Colonic mucosa (tissue), 4 donors: ENCODE measurements around the gene SQSTM1. TPM values are rescaled to one million over a fixed set of nuclear protein-coding genes. Genes with fewer than 3 reads are reported as not detected.

ENCODE experiments used
- DNase-seq: peaks from one replicate; pipeline ENCODE4 v3.0.0-alpha.2; 2020
- H3K27ac ChIP-seq: fragments of 200-600 bp; one replicate; pipeline ENCODE4 v1.8.0; 2021
- H3K27me3 ChIP-seq: fragments of 200-600 bp; one replicate; pipeline ENCODE4 v1.8.0; 2021
- H3K36me3 ChIP-seq: fragments of 200-600 bp; one replicate; pipeline ENCODE4 v1.8.0; 2021
- H3K4me1 ChIP-seq: fragments of 200-600 bp; one replicate; pipeline ENCODE4 v1.8.0; 2021; ENCODE audit warnings: mild to moderate bottlenecking
- H3K4me3 ChIP-seq: fragments of 200-600 bp; one replicate; pipeline ENCODE4 v1.8.0; 2021
- H3K9ac ChIP-seq, 2 donors: one replicate each; pipeline ENCODE4 v1.7.0; 2013; ENCODE audit warnings: control low read depth in 2 of 2, low read depth in 2 of 2, low read length in 2 of 2
- H3K9me3 ChIP-seq: fragments of 200-600 bp; one replicate; pipeline ENCODE4 v1.8.0; 2021
- intact Hi-C: fragments of 100-400 bp; cut with DNase I; formaldehyde crosslinking; loops from one replicate; pipeline ENCODE4 v1.14.1; 2022
- total RNA-seq, 2 donors: library from RNA; stranded (reverse); fragmentation: NEBNext Ultra II Directional in 1 of 2; extraction: Animal tissue kit (Norgen Biotek cat#: 25700) in 1 of 2; gene quantifications; one replicate each; pipeline ENCODE4 v1.2.1, GENCODE V29; 2021
- TF ChIP-seq, protein P1 (sequence below): fragments of 200-600 bp; IDR thresholded peaks from one replicate; pipeline ENCODE4 v1.8.0; 2022; ENCODE audit warnings: antibody characterized with exemption, mild to moderate bottlenecking
- donor health status: healthy.
- donor health status: DM: no; HTN: no; CAD: no.
- donor health status: DM: no; HTN: no; CAD: no.

Gene SQSTM1
- total RNA-seq, 2 donors from 2014 or later, result 262 to 388 TPM

DNA sequence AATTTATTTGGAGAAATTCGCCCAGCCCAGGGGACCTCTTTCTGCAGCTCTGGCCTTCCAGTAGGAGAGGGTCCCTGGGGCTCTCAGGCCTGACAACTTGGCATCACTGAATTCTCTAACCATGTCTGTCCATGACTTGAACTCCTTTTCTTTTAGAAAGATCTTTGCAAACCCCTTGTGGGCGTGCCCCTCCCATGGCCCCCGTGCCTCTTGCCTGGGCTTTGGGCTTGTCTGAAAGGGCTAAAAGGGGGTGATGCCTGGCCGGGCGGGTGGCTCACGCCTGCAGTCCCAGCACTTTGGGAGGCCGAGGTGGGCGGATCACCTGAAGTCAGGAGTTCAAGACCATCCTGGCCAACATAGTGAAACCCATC lies 3.2 kb upstream of the SQSTM1 start:
- Histone ChIP-seq H3K4me3 (peak overlapping the region; percentile 42), H3K9ac (peak overlapping the region; percentile 63 to 72), H3K4me1 (peaks cover 26% of the 10 kb centered on the region), H3K36me3 (no peaks in the 10 kb centered on the region), H3K27ac (peak overlapping the region; percentile 100), H3K27me3 (no peaks in the 10 kb centered on the region), H3K9me3 (no peaks in the 10 kb centered on the region)
- no peak for DNase-seq
- TF ChIP-seq, protein P1, sequence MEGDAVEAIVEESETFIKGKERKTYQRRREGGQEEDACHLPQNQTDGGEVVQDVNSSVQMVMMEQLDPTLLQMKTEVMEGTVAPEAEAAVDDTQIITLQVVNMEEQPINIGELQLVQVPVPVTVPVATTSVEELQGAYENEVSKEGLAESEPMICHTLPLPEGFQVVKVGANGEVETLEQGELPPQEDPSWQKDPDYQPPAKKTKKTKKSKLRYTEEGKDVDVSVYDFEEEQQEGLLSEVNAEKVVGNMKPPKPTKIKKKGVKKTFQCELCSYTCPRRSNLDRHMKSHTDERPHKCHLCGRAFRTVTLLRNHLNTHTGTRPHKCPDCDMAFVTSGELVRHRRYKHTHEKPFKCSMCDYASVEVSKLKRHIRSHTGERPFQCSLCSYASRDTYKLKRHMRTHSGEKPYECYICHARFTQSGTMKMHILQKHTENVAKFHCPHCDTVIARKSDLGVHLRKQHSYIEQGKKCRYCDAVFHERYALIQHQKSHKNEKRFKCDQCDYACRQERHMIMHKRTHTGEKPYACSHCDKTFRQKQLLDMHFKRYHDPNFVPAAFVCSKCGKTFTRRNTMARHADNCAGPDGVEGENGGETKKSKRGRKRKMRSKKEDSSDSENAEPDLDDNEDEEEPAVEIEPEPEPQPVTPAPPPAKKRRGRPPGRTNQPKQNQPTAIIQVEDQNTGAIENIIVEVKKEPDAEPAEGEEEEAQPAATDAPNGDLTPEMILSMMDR, result no peak
- intact Hi-C loops, result no loop called here

DNA sequence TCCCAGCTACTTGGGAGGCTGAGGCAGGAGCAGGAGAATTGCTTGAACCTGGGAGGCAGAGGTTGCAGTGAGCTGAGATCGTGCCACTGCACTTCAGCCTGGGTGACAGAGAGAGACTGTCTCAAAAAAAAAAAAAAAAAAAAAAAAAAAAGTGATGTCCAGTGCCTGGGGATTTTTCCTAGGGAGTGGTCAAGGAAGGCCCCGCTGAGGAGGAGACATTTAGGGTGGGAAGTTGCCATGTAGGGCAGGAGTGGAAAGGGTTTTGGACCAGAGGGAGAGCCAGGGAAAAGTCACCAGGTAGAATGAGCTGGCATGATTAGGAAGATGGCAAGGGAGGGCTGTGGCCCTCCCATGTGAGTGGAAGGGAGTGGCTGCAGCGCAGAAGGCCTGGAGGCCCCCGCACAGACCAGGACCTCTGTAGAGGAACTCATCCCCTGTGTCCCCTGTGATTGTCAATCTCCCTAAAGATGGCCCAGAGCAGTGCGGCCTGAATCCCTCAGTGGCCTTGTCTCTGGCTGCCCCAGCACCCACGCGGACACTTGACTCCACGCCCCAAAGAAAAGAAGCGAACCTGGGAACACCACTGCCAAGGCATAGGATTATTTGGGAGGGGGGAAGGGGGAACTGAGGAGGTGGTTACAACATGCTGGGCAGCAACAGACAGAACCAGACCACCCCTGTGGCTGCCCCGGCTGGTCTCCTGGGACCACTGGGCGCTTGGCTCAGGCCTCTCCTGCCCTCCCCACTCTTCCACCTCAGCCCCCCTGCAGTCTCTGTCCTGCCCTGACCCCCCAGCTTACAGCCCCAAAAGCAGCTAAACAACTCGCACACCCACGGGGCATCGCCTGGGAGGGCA lies 2.6 kb upstream of the SQSTM1 start:
- Histone ChIP-seq H3K4me1 (peaks cover 33% of the 10 kb centered on the region), H3K27ac (peak overlapping the region; percentile 100), H3K9me3 (no peaks in the 10 kb centered on the region), H3K27me3 (no peaks in the 10 kb centered on the region), H3K9ac (peak overlapping the region; percentile 94 to 100), H3K4me3 (peak overlapping the region; percentile 20), H3K36me3 (no peaks in the 10 kb centered on the region)
- TF ChIP-seq, protein P1, result no peak
- intact Hi-C loops, result no loop called here
- no peak for DNase-seq

DNA sequence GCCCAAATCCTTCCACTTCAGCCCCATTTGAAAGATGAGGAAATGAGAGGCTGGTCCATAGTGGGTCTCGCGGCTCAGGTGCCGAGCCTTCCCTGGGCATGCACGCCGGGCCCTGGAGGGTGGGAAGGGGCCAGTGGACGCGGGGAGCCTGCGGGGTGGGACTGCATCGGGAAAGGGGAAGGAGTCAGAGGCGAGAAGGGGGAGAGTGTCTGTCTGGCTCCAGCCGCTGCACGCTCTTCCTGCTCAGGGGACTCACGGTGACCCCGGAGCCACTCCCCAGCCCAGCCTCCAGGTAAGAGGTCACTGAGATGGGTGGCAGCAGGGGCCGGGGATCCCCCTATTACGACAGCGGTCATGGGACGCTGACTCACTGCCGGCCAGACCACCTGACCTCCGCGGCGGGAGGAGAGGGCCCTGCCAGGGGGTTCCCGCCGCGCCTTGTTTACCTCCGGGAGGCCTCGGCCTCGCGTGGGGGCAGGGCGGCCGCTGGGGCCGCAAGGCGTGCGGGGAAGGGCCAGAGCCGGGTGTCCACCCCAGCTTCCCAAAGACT lies 1.9 kb upstream of the SQSTM1 start:
- peak overlapping the region; percentile 94 to 100 for H3K9ac ChIP-seq
- no peaks in the 10 kb centered on the region for H3K9me3 ChIP-seq
- peaks cover 37% of the 10 kb centered on the region for H3K4me1 ChIP-seq
- TF ChIP-seq, protein P1, result no peak
- peak; percentile 96 for DNase-seq
- H3K36me3 ChIP-seq, result peaks cover 4% of the 10 kb centered on the region
- H3K27me3 ChIP-seq, result no peaks in the 10 kb centered on the region
- H3K27ac ChIP-seq, result peak overlapping the region; percentile 100
- peak overlapping the region; percentile 20 for H3K4me3 ChIP-seq
- intact Hi-C loops, result no loop called here

DNA sequence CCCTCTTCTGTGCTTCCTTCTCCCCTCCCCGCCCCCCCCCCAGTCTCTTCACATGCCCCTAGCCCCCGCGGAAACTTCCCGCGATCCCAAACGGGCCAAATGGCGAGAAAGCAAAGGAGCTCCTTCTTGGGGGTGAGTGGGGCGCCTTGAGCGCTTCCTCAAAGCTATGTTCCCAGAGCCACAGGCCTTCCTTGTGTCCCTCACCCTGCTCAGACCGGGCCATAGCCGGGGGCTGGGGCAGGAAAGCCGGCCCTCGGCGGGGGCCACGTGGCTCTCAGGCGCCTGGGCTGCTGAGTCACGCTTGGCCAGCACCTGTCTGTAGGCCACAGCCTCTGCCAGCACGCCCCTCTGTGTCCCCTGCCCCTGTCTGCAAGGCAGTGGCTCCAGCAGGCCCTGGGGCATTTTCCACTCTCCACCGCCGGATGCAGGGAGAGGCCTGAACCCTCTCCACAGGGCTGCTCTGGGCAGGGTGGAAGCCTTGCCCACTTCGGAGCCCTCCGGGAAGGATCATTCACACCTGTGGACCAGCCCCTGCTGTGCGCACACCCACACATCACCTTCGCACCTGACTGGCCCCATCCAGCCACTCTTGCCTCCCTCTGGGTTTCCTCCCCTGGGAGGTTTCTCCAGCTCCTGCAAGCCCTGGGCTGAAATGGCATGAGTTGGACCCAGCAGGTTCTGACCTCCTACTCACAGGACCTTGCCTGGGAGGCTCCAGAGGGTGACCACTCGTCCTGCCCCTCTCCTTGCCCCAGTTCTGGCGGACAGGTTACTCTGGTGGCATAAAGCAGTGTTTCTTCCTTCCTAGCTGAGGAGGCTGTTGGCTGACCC lies 1.2 kb upstream of the SQSTM1 start:
- H3K27ac ChIP-seq, result peak overlapping the region; percentile 100
- TF ChIP-seq, protein P1, result no peak
- H3K36me3 ChIP-seq, result peaks cover 10% of the 10 kb centered on the region
- DNase-seq, result peak; percentile 67
- H3K4me1 ChIP-seq, result peaks cover 44% of the 10 kb centered on the region
- peak overlapping the region; percentile 94 to 100 for H3K9ac ChIP-seq
- no peaks in the 10 kb centered on the region for H3K27me3 ChIP-seq
- H3K4me3 ChIP-seq, result peak overlapping the region; percentile 100
- intact Hi-C loops, result no loop called here
- H3K9me3 ChIP-seq, result no peaks in the 10 kb centered on the region

DNA sequence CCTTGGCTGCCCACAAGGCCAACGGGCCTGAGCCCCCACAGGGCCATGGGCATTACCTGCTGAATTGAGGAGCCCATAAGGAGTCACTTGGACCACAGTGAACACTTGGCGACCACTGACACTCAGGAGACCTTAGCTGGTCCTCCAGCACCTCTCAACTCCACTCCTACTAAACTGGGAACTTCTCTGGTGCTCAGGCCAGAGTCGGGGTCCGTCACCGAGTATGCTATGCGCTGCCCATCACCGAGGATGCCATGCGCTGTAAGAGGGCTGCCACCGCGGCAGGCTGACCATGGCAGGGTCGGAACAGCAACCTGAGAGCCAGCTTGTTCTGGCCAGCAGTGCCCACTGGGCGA lies 600 bp upstream of the SQSTM1 start:
- intact Hi-C loops, result no loop called here
- H3K9me3 ChIP-seq, result no peaks in the 10 kb centered on the region
- H3K27ac ChIP-seq, result peak overlapping the region; percentile 100
- H3K9ac ChIP-seq, result peak overlapping the region; percentile 94 to 100
- TF ChIP-seq, protein P1, result no peak
- no peak for DNase-seq
- H3K4me1 ChIP-seq, result peaks cover 49% of the 10 kb centered on the region
- peak overlapping the region; percentile 100 for H3K4me3 ChIP-seq
- peaks cover 10% of the 10 kb centered on the region for H3K36me3 ChIP-seq
- H3K27me3 ChIP-seq, result no peaks in the 10 kb centered on the region
